Stimulated activated CD4-positive, alpha-beta T cell treated with anti-CD3 and anti-CD28 coated beads, Interleukin-4, amount 100 ng/mL, for 1 hour (primary cell): ENCODE measurements around the gene CNTNAP2.

Source experiments
- DNase-seq: peaks from one replicate; pipeline ENCODE4 v3.0.0-alpha.2; 2020

The CNTNAP2 gene

DNA sequence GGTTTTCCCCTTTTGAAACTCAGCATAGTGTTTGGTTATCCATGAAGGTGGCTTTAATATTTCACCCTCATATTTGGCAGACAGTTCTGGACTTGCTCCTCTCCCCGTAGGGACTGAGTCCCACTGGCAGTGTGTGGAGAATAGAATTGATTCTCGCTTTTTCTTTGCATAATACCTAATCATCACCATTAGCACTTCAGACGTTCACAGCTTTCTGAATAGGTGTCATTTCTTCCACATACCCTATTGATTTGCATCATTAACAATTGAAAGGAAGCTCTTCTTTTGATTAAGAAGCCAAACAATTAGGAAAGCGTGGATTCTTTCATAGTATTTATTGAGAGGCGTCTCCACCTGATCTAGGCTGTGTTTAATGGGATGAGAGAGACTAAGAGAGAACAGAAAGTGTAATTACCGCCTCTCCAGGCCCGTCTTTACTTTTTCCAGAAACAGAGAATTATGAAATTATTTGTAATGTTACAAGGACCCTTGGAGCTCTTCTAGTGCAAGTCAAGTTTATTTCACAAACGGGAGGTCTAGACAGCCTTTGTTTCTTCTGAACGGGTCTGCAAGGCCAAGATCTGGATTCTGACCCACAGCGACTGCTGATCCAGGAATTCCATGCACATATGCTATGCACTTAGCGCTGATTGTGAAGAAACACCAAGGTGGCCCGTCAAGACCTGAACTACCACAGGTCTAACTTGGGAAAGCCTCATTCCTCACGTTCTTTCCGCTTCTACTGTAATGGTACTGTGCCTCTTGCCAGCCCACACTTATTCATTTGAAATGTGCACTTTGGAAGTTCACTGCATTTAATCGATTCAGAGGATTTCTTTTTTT lies 2224.1 kb downstream of the CNTNAP2 start:
- no peak for DNase-seq

DNA sequence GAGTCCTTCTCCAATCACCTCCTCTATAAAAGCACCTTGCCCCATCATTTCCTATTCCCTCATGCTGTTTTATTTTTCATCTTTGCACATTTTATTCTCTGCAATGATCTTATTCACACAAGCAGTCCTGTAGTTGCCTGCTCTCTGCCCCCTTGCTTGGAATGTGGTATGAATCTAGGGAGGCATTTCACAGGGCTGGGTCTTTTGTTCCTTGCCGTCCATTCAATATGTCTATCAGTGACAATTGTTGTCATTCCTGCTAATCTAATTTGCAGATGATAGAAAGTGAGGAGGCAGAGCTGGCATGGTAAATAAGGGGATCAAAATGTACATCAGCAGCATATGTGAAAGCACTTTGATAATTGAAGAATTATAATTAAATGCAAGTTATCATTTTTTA lies 2227.8 kb downstream of the CNTNAP2 start:
- no peak for DNase-seq

DNA sequence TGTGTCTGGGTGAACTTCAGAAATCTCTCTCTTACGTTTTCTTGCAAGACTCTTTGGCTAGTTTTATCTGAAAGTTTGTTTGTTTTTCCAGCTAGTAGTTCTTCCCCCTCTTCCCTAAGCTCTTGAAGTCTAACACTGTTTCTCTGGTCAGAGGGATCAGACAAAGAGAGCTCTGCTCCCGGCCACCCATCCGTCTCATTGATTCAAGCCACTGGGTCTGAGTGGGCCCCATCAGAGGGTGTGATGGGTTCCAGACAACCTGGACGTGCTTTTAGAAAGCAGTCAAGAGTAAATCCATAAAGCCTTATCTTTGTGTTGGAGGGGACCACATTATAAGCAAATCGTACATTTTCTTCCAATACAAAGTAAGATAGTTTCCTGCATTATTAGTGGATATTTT lies 2231.4 kb downstream of the CNTNAP2 start:
- no peak for DNase-seq

DNA sequence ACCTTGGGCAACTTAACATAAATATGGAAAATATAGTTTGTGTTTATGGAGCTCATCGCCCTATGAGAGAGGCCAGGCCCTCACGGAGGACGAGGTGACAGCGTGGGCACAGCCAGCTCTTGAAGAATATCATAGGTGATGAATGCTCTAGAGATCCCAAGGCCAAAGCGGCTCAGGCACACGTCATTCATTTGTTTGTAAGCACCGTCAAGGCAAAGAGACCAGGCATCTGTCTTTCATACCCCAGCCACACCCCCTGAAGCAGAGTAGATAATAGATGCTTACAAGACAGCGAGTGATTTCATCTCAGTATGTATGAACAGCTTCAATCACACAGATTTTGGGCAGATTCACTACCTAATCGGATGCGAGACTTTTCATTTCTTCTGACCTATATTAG lies 2231.9 kb downstream of the CNTNAP2 start:
- no peak for DNase-seq

DNA sequence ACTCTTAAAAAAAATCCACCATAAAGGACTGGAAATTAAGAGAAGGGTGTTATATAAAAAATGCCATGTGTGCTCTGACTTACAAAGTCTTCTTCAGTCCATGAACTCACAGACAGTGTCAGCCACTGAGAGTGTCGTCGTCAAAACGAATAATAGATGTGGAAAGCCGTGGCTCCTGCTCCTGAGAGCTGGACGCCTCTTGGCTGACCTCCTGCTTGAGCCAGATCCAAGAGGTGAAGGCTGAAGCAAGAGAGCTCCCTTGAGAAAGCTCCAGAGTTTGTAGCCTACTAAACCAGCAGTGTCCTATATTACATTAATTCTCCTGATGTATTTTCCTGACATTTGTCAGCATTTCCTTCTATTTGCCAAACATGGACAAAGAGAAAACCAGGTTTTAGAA lies 2239.7 kb downstream of the CNTNAP2 start:
- no peak for DNase-seq

DNA sequence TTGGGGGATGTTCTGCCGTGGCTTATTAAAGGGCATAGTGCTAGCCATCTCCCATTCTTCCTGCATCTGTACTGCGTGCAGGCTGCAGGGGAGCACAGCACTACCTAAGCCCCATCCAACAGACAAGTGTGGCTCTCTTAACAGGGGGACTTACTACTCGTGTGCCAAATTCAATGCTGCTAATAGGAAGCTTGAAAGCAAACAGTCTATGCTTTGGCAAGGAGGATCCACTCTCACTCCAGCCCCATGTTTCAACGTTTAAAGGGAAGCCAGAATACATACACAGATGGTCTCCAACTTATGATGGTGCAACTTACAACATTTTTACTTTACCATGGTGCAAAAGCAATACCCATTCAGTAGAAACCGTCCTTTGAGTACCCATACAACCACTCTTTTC lies 2245.9 kb downstream of the CNTNAP2 start:
- DNase-seq = no peak

DNA sequence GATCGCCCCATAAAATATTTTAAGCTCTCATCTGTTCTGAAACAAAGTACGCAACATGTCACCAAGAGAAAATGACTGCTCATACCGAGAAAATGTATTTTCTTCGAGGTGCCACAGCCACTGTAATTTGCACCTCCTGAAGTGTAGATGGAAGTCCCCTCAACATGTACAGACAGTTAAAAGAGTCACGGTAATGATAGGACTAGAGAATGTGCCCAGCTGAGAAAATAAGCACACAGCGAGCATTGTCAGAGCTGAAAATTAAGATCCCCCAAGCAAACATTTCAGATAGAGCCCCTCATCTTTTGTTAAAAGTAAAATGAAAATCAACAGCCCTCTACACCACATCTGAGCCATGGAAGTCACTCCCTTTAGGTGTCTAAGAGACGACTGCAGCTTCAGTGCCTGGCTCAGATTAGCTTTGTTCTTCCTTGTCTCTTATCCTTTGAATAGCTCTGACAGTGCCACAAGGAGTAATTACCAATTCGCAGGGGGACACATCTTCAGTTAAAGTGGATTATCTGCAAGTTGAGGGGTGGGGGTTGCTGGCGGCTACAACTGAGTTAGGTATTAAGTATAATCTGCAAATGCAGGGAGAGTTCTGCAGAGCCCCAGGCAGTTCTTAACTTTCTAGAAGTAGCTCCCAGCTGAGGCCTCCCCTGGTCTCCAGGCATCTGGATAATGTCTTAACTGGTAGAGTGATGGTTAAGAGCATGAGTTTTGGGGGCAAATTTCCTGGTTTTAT lies 2251.3 kb downstream of the CNTNAP2 start:
- no peak for DNase-seq

DNA sequence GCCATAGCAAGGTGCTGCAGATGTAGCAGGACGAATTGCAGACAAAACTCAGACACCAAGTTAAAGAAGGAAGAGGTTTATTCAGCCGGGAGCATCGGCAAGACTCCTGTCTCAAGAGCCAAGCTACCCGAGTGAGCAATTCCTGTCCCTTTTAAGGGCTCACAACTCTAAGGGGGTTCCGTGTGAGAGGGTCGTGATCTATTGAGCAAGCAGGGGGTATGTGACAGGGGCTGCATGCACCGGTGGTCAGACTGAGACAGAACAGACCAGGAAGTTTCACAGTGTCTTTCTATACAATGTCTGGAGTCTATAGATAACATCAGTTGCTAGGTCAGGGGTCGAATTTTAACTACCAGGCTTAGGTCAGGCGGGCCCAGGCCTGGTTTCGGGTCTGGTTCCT lies 2252.0 kb downstream of the CNTNAP2 start:
- no peak for DNase-seq

DNA sequence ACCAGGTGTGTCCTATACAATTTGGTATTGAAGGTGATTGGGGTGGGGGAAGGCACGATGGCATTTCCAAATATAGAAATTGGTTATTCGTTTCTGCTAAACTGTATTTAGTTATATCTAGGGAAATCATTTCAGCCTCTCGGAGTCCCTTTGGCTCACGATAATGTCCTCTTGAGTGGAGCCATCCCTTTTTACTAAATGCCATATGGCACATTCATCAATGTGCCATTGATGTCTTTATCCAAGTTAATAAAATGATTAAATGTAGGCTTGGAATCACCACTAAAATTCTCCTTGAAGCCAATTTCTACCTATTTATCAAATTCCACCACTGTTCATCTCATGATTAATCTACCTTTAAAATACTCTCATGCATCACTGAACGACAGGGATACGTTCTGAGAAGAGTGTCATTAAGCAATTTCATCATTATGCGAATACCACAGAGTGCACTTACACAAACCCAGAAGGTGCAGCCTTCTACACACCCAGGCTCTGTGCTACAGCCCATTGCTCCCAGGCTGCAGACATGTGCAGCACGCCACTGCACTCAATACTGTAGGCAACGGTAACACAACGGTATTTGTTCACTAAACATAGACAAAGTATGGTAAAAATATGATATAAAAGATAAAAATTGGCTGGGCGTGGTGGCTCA lies 2254.8 kb downstream of the CNTNAP2 start:
- DNase-seq = no peak

DNA sequence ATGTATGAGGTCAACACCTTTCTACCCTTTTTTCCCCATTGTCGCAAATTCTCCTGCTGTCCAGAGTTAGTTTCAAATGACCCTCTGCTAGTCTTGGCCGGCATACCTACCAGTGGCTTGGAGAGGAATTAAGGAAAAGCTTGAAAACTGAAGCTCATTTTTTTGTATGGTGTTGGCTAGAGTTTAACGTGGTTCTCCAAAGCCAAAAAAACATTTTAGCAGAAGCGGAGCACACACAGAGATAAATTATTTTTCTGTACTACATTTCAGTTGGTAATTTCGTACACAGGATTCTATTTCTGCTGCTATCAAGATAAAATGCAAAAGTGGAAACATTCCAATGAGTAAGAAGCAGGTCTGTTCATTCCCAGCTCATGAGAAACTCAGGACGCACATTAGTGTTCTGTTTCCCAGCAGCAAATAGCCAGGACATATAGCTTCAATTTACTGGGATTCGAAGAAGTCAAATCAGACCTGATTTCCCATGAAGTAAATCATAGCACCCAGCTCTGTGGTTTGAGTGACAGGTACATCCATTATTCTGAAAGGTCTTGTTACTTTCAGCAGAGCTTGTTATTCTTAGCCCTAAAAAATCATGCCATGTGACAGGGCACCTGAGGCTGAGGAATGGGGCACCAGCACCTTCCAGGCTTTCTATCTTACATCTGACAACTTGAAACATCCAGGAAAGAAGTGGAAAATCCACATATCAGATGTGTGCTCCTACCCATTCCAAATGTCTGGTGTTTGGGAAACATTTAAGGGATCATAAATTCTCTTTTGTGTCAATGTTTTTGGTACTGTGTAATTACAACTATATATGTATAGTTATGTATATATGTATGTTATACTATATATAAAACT lies 2258.0 kb downstream of the CNTNAP2 start:
- no peak for DNase-seq

DNA sequence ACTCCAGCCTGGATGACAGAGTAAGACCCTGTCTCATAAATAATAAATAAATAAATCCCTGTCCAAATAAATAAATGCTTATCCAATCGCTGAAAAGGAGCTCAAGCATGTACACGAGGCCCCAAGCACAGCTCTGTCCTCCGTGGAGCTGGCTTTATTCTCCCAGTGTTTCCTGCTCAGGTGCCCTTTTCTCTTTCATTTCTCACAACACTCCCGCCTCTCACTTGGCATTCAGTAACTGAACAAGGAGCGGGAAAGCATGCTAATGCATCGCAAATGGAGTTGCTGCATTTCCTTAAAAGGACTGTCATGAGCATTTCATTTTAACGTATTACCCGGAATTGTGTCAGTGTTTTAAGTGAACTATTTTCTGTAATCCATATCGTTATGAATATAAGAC lies 2263.1 kb downstream of the CNTNAP2 start:
- DNase-seq = no peak

DNA sequence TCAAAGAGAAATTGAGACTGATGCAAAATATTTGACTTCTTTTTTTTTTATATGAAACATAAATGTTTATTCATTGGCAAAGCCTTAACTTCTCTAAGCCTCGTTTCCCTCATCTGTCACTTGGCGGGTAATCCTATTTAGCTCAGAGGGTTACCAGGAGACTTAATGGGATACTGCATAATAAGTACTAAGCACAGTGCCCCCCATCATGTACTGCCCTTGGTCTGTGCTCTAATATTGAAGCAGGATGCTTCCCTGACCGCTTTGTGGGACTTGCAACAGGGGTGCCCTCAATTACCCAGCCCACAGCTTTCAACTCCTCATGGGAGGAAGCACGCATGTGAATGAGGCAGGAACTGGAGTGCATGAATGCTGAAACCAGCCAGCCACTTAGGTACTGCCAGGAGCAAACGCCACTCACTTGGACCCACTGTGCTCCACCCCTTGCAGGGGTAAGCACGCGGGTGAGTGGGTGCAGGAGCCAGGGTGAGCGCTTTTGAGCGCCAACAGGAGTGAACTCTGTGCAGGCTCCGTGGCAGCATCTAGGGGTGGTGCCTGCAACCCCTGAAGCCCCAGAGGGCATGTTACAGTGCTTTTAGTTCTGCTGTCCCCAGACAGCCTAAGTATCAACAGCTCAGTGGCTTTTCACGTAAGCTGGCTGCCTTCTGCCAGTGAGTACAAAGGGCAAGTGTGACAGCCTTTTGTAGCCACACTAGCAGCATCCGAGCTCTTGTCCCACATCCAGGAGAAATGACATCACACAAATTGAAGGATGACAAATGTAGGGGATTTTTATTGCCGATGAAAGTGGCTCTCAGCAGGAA lies 2264.2 kb downstream of the CNTNAP2 start:
- no peak for DNase-seq

DNA sequence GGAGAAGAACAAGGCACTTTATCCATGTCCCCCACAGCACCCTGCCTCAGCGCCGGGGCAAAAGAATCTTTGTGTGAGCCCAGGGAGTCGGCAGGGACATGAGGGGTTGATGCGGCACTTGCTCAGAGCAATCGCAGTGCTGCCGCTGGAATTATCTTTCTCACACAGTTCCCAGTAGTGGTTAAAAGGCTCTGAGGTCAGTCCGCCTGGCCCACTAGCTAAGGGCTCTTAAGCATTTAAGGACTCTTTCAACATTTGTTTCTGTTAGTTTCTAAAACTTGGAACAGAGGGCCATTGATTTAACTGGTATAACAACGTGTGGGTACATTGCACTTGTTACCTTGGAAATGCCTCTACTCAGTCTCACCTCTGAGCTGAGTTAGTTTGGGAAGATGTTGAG lies 2266.0 kb downstream of the CNTNAP2 start:
- no peak for DNase-seq

DNA sequence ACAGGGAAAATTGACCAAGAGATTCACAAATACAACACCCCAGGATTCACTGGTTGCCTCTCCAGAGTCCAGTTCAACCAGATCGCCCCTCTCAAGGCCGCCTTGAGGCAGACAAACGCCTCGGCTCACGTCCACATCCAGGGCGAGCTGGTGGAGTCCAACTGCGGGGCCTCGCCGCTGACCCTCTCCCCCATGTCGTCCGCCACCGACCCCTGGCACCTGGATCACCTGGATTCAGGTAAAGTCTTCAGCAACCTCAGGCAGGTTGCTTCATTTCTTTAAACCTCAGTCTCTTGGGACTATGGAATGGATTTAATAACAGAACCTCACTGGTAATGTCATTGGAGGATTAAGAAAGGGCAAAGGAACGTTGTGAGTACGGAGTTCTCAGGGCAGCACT lies 2267.1 kb downstream of the CNTNAP2 start:
- DNase-seq = no peak

DNA sequence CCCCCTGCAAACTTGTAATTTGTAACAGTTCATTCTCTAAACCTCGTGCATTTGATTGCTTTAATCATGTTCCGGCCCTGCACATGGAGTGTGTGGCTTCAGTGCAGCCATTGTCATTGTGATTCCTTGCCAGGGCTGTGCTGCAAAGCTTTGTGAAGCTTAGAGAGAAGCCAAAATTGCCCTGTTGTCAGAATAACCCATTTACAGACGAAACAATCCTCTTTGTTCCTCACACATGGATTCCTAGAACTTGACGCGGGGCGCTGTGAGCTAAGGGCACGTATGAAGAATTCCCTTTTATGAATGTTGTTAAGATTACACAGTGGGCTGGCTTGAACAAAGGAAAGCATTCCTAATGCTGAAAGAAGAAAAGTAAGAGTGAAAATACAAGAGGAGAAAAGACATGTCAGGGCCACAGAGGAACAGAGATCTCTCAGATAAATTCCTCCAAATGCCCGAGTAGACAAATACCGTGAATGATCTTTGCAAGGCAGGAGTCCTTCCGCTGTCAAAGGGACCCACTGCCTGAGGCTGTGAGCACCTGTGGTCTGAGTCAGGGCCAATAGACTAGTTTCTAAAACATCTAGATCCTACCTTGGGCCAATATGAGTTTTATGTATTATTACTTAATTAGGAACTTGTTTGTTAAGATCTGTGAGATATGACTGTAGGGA lies 2268.5 kb downstream of the CNTNAP2 start:
- DNase-seq = no peak

DNA sequence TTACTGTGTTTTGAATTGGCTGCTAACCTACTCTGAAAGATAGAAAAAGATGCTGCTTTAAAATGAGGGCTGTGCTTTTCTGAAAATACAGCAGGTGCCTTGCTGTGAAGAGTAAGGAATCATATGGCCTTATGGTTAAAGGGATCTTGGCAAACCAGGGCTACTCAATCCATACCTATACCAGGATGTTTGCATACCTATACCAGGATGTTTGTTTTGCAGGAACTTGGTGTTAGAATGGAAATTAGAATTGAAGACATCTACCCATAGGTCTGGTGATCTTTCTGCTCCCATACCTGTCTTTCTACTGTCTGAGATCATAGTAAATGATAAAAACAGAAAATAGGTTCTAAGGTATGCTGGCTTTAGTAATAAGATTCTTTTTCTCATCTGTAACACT lies 2273.8 kb downstream of the CNTNAP2 start:
- no peak for DNase-seq

DNA sequence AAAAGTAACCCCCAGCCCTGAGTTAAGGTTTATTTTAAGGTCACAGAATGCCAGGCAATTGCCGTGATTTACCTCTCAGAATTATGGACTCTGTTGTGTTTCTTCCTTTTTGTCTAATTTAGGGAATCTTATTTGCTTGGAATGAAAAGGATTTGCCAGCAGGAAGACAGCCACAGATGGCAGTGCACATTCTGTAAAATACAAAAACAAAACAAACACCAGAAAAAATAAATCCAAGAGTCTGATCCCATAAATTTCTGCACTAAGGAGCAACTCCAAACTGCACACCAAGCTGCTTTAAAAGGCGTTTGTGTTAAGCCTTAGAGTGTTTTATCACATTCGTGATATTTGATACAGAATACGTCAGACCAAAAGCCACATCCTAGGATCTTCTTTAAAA lies 2275.0 kb downstream of the CNTNAP2 start:
- DNase-seq = no peak

DNA sequence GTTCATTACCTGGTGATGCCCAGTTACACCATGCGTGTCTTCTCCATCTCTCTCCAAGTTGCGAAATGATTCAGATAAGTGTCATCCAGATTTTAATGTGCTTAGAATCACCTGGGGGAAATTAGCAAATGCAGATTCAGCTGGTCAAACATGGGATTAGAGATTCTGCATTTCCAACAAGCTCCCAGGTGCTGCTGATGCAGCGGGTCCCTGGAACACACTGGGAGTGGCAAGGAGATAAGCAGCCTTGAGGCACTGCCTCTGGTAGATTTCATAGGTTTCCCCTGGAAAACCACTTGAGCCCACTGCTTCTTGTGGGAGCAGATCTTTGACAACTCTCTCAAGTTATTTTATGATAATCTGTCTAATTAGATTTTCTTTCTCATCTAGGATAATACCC lies 2278.0 kb downstream of the CNTNAP2 start:
- DNase-seq = no peak

DNA sequence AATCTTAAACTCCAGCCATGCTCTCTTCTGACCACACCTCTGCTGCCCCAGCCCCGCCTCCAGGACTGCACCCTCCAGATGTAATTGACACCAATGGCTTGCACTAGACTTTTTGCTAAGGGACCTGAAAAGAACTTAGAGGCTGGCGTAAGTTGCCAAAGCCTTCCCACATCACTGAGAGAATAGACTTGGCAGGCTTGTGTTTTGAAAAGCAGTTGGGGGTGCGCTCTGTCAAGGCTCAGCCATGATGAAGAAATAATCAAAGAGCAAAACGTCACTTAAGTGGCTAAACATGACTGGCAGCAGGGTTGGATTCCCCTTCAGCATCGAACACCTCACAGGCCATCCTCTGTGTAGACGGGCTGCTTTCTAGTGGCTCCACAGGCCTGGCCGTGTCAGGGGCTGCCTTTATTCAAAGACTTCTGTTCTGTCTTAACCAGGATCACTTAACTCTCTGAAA lies 2278.8 kb downstream of the CNTNAP2 start:
- no peak for DNase-seq

DNA sequence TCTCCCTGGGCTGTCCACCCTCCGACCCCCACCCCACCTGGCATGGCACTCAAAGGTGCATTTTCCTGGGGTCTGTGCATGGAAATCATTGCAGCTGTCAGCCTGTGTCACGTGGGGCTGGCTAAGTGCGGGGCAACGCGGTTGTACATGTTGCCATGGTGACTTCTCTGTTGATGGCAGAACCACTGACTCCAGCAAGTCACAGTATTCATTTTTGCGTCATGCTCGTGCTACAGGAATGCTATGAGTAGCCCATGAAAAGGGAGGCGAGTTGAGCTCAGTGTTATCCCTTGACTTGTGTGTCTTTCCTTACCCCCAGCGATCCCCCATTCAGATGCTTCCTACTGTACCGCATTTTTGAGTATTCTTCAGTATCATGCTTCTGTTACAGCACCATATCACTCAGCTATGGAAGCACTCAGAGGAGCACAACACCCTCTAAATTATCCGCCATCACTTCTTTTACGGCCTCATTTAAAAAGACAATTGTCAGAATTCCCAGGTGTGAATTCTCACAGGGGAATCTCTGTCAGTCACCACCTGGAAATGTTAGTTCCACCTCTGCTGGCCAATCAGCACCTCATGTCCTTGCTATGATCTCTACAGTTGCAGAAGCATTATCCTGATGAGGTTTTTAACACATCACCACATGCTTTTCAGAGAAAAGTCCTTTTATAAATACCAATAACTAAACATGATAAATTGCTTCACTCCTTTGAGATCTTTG lies 2279.6 kb downstream of the CNTNAP2 start:
- DNase-seq = no peak

DNA sequence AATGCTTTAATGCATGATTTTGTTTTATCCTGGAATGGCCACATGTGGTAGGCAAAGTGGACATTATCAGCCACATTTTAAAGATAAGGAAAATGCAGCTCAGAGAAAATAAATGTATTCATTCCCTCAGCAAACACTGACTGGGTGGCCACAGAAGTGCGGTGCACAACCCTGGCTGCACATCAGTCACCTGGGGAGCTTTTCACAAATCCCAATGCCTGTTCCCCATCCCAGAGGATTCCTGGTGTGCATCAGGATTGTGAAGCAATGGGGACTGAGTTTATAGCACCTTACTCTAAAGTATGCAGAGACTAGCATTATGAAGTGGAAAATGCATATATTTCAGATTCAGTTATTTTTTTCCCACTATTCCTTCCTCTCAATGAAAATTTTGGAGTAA lies 2280.5 kb downstream of the CNTNAP2 start:
- DNase-seq = no peak
